HK-2 (cell line): ENCODE data around the gene PHF11.
"Not testable (repeated sequence)": the region's sequence is repeated elsewhere in the genome, so short reads cannot be mapped to it uniquely, and the experiment has no call there.

Experiments
- DNase-seq: peaks from one replicate; pipeline ENCODE4 v3.0.0-alpha.2; 2018; ENCODE audit not compliant: unreplicated experiment

The PHF11 gene

DNA sequence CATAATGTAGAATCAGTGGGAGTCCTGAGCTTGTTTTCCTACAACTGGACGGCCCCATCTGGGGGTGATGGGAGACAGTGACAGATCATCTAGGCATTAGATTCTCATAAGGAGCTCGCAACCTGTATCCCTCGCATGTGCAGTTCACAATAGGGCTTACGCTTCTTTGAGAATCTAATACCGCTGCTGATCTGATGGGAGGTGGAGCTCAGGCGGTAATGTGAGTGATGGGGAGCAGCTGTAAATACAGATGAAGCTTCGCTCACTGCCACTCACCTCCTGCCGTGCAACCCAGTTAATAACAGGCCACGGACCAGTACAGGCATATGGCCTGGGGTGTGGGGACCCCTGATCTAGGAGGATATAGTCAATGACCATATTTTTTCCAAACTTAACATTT, 50.8 kb downstream of the PHF11 start:
- DNase-seq, result no peak

DNA sequence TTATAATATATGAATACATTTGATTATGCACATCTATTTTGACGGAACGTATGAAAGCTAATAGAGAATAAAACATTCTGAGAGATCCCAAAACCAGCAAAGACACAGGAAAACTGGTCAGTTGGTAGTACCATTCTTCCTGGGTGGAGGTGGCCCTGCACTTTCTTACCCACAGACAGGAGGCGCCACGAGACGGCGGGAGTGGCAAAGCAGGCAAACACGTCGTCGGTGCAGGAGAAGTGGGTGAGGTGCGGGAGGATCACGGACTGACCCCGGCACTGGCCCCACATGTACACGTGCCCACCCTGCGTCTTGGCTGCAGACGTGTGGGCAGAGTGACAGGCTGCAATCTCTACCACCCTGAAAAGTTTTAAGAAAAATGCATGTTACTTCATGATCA, 53.5 kb downstream of the PHF11 start:
- DNase-seq, result no peak

DNA sequence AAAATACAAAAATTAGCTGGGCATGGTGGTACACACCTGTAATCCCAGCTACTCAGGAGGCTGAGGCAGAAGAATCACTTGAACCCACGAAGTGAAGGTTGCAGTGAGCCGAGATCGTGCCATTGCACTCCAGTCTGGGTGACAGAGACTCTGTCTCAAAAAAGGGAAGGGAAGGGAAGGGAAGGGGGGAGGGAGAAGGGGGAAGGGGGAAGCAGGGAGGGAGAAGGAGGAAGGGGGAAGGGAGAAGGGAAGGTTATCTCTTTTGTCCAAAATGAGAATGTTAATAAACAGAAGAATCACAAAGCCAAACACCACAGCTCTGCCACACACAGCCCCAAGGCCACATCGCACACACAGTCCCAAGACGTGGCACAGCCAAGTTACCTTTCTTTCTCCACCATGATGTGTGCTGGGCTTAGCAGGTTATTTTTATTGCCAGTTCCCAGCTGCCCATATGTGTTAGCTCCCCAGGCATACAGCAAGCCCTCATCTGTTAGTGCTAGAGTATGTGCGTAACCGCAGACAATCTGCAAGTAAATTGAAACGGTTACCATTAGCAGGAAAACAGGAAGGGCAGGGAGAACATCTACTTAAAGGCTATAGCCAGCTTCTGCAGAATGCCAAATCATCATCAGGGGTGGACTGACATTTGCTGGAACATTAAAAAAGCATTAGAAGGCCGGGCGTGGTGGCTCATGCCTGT, 55.3 kb downstream of the PHF11 start:
- no peak for DNase-seq

DNA sequence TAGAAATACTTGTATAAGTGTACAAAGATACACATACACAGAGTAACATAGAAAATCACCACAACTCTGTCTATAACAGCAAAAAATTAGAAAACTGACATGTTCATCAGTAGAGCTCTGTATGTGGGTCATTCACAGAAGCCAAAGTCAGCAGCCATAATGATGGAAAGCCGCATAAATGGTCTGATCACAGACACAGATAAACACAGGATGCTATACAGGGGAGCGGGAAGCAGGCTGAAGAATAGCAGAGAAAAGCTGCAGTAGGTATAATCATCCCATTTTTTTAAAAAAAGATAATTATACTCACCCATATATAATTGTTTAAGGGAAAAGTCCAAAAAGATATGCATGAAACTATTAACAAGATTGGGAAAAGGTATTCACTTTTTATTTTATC, 58.1 kb downstream of the PHF11 start:
- DNase-seq, result no peak

DNA sequence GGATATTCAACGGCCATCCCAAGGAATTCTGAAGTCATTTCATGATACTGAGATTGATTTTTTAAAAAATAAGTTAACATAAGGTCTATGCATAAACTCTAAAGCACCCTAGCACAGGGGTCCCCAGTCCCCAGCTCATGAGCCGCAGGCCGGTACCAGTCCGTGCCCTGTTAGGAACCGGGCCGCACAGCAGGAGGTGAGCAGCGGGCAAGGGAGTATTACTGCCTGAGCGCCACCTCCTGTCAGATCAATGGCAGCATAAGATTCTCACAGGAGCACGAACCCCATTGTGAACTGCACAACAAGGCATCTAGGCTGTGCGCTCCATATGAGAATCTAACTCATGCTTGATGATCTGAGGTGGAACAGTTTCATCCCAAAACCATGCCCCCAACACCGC, 58.6 kb downstream of the PHF11 start:
- DNase-seq, result no peak

DNA sequence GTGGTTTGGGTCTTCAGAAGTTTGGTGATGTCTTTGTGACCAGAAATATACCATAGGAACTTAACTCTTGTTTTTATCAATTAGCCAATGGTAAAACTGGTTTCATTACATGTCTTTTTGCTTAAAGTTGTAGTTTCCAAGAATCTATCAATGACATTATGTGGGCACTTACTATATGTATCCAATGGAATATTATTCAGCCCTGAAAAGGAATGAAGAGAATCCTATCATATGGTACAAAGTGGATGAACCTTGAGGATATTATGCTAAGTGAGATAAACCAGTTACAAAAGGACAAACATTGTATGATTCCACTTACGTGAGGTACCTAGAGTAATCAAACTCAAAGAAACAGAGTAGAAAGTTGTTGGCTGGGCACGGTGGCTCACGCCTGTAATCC, 63.3 kb downstream of the PHF11 start:
- DNase-seq, result no peak

DNA sequence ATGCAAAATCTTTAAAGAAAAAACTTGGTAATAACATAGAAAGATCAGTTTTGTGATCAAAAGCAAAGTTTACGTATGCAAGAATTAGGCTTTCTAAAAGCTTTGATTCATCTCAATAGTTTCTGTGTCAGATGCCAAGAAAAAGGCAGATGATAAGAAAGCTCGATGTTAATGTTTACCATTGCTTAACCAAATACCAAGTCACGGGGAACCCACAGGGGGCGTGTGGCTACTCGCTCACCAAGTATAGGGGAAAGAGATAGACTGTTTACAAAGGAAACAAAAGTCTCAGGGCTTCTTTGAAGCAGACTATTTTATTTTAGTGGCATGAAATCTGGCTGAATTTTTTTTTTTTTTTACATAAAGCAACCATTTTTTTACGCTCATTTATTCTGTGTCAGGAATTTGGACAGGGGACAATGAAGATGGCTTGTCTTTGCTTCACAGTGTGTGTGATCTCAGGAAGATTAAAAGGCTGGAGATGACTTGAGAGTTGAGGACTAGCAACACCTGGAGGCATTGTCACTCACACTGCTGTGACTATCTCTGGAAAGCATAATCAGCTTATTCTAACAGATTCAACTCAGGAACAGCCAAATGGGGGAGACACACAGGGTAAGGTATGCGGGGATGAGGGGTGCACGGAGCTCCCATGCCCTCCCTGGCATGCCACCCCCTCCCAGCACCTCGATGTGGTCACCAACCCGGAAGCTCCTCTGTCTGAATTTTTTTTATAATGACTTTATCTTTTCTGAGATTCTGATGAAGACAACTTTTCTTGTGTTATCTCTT, 64.7 kb downstream of the PHF11 start:
- peak; percentile 16 for DNase-seq

DNA sequence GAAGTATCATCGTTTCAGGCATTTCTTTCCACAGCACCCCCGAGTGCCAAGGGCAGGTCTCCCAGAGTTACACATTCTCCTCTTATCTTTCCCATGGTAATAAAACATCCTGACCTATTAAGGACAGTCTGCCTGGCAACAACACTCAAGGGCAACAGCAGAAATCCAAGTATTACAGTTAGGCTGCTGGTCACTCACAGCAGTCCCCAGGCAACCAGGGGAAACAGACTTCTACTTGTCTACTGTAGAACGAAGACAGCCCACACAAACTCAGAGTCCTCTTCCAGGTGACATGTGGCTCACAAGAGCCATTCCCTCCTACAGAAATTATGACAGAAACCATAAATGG, 65.3 kb downstream of the PHF11 start:
- DNase-seq, result no peak

DNA sequence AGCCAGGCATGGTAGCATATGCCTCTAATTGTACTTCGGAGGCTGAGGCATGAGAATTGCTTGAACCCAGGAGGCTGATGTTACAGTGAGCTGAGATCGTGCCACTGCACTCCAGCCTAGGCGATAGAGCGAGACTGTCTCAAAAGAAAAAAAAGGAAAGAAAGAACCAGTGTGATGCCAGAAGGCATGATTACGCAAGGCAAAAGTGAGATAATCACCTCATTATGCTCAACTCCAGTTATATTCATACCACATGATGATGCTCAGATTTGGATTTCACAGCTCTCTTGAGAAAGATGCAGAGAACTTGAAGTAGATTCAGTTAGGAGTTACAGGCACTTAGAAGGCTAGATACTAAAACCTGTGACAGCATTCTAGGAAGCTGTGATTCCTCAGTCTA, 67.8 kb downstream of the PHF11 start:
- no peak for DNase-seq

DNA sequence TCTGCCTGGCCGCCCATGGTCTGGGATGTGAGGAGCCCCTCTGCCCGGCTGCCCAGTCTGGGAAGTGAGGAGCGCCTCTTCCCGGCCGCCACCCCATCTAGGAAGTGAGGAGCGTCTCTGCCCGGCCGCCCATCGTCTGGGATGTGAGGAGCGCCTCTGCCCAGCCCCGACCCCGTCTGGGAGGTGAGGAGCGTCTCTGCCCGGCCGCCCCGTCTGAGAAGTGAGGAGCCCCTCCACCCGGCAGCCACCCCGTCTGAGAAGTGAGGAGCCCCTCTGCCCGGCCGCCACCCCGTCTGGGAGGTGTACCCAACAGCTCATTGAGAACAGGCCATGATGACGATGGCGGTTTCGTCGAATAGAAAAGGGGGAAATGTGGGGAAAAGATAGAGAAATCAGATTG, 69.7 kb downstream of the PHF11 start:
- DNase-seq, result not testable (repeated sequence)

DNA sequence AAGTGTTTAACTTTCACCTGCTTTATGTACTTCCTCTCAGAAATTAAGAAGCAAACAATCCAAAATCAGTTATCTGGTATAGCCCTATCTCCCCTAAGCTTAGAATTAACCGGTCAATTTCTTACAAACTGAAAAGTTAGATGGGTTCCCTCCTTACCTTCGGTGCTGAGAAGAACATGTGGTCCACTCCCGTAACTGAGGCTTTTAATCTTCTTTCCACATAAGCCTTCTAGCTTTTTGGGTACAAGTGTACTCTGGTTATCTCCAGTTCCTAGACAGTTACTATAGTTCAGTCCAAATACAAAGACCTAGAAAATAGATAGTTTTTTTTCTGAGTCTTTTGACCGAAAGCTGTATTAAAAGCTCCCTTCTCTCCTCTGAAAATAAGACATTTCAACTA, 70.7 kb downstream of the PHF11 start:
- no peak for DNase-seq

DNA sequence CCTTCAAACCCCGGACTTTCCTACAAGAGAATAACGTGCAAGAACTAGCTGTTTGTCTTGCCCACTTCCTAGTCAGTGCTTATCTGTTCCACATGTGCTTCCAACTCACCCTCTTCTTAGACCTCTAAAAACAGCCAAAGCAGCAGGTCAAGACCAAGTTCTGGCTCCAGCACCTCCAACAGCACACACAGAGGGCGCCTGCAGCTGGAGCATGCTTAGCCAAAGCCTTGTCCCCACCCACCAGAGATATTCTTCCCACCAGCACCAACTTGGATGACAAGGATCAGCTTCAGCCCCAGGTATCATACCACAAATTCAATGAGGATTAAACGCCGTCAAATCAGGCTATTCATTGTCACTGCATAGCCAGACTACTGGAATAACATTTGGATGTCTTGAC, 71.7 kb downstream of the PHF11 start:
- DNase-seq, result no peak

DNA sequence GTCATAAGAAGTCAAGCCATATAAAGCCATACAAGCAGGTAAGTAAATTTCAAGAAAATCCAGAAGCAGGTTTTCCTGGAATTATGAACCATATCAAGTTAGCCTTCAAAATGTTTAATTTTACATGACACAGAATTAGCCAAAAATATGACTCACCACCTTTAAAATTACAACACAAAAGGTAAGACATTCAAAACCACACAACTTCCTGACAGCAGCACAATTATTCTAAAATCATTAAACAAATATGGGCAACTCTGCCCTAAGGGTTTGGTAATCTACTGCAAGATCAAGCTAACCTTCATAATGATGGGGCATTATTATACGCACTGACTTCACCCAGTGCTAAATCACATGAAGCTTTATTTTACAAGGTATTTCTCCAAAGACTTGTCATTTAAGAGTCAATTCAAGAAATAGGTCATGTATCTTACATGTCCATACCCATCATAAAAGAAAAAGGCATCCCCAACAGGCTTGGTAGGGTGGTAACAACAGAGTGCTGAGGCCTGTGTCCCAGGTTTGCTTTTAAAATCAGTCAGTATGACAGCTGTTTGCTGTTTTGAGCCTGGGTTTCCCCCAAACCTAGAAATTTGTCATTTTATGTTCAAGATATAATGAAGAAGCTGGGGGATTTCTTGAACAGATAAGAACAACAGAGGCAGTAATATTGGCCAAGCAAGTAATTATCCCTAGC, 74.4 kb downstream of the PHF11 start:
- DNase-seq, result no peak

DNA sequence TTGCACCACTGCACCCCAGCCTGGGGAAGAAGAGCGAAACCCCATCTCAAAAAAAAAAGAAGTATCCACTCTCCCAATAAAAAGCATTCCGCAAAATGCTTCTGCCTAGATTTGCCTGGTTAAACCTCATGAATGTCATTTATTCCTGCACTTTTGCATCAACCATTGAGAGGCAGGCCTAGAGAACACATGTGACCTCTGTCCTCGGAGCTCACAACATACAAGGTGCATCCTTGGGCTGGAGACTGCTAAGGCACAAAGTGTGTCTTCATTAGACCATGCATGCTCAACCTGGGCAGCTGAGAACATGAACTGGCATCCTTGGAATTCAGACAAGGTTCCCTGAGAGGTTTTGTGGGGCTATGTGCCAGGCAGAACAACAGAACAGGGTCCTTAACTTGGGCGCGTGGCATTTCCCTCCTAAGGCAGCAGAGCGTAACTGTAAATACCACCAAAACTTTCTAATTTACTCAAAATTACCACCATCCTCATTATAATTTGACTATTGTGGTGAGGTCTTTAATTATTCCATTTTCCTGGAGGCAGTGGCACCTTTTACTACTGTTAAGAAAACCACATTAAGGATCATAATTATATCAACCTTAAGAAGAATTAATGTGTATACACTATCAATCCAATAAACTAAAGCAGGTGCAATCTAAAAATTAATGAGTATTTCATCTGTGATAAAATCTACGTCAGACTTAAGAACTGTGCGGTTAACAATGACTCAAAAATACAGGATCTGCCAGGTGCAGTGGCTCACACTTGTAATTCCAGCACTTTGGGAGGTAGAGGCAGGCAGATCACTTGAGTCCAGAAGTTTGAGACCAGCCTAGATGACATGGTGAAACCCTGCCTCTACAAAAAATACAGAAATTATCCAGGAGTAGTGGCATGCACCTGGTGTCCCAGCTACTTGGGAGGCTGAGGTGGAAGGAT, 75.8 kb downstream of the PHF11 start:
- no peak for DNase-seq
